ENCODE measurements around the gene DLGAP5. TPM values are rescaled to one million over a fixed set of nuclear protein-coding genes. Genes with fewer than 3 reads are reported as not detected.

DLGAP5 gene
- total and polyA plus RNA-seq, 4 donors, result 8.7 to 14.4 (median 11.5) TPM

DNA sequence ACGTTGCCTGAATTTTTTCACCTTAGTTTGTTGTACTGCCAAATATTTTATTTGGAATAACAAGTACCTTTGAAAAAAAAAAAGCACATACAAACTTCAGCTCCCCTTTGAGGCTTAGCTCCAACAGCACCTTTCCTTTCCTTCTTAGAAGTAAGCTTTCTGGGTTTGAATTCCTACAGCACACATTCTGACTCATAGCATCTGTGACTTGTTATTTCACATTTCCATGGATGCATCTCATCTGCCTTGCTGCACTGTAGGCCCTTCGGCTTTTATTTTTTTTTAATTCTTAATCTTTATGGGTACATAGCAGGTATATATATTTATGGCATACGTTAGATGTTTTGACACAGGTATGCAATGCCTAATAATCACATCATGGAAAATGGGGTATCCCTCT, 55.1 kb downstream of the DLGAP5 start:
- Histone ChIP-seq H3K9me3 (ENCODE audit: control insufficient read depth, insufficient read depth, low read length) (no peaks in the 10 kb centered on the region), H3K27me3 (ENCODE audit: control insufficient read depth, insufficient read depth, low read length) (peaks cover 5% of the 10 kb centered on the region), H3K27ac (ENCODE audit: low read depth, low read length) (no peak overlapping the region), H3K36me3 (ENCODE audit: control insufficient read depth, insufficient read depth, low read length) (peaks cover 4% of the 10 kb centered on the region), H3K4me1 (ENCODE audit: control insufficient read depth, insufficient read depth, low read length) (peaks cover 5% of the 10 kb centered on the region), H3K4me3 (ENCODE audit: low read depth, low read length) (no peak overlapping the region)
- DNase-seq (ENCODE audit: low read depth in 4 of 6, low spot score in 6 of 6), result no peak
- WGBS (ENCODE audit: insufficient coverage), result no CpG with 5 or more reads among the region's 3 CpGs

DNA sequence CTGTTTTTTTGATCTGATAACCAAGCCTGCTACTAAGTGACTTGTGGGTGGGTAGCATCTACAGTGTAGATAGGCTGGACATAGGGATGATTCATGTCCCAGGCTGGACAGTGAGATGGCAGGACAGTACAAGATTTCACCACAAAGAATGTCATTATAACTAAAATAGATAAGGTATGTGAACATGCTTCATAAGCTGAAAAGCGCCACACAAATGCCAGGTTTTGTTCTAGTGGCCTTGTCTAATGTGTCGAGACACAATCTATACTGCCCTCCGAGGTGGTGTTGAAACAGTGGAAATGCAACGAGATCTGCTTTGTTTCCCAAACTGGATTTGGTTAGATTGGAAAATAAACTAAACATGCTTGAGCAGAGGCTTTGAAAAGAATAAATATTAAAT, 58.0 kb downstream of the DLGAP5 start:
- Histone ChIP-seq H3K36me3 (ENCODE audit: control insufficient read depth, insufficient read depth, low read length) (peaks cover 4% of the 10 kb centered on the region), H3K4me1 (ENCODE audit: control insufficient read depth, insufficient read depth, low read length) (peaks cover 15% of the 10 kb centered on the region), H3K9me3 (ENCODE audit: control insufficient read depth, insufficient read depth, low read length) (no peaks in the 10 kb centered on the region), H3K27ac (ENCODE audit: low read depth, low read length) (no peak overlapping the region), H3K27me3 (ENCODE audit: control insufficient read depth, insufficient read depth, low read length) (peaks cover 27% of the 10 kb centered on the region), H3K4me3 (ENCODE audit: low read depth, low read length) (no peak overlapping the region)
- peak in 1 of 6 donors; percentile 55 for DNase-seq (ENCODE audit: low read depth in 4 of 6, low spot score in 6 of 6)
- WGBS (ENCODE audit: insufficient coverage), result 63% methylated on average over 2 of the region's 4 CpGs

GRCh38 chr14:55131370-55132137, 59.8 kb downstream of the DLGAP5 start:
- DNase-seq (ENCODE audit: low read depth in 4 of 6, low spot score in 6 of 6), result no peak
- Histone ChIP-seq H3K27ac (ENCODE audit: low read depth, low read length) (no peak overlapping the region), H3K4me1 (ENCODE audit: control insufficient read depth, insufficient read depth, low read length) (peaks cover 10% of the 10 kb centered on the region), H3K36me3 (ENCODE audit: control insufficient read depth, insufficient read depth, low read length) (no peaks in the 10 kb centered on the region), H3K4me3 (ENCODE audit: low read depth, low read length) (no peak overlapping the region), H3K9me3 (ENCODE audit: control insufficient read depth, insufficient read depth, low read length) (no peaks in the 10 kb centered on the region), H3K27me3 (ENCODE audit: control insufficient read depth, insufficient read depth, low read length) (peaks cover 27% of the 10 kb centered on the region)
- WGBS (ENCODE audit: insufficient coverage), result 93% methylated on average over 3 of the region's 7 CpGs

- no peaks in the 10 kb centered on the region for H3K36me3 ChIP-seq (ENCODE audit: control insufficient read depth, insufficient read depth, low read length)
- WGBS (ENCODE audit: insufficient coverage), result 47% methylated on average over 10 of the region's 10 CpGs
- no peak for DNase-seq (ENCODE audit: low read depth in 4 of 6, low spot score in 6 of 6)
- peak overlapping the region; percentile 66 for H3K4me3 ChIP-seq (ENCODE audit: low read depth, low read length)
- peaks cover 10% of the 10 kb centered on the region for H3K4me1 ChIP-seq (ENCODE audit: control insufficient read depth, insufficient read depth, low read length)
- H3K27ac ChIP-seq (ENCODE audit: low read depth, low read length), result no peak overlapping the region
- H3K9me3 ChIP-seq (ENCODE audit: control insufficient read depth, insufficient read depth, low read length), result no peaks in the 10 kb centered on the region
- H3K27me3 ChIP-seq (ENCODE audit: control insufficient read depth, insufficient read depth, low read length), result peaks cover 27% of the 10 kb centered on the region
Observed at GRCh38 chr14:55130196-55130550, 61.2 kb downstream of the DLGAP5 start.

DNA sequence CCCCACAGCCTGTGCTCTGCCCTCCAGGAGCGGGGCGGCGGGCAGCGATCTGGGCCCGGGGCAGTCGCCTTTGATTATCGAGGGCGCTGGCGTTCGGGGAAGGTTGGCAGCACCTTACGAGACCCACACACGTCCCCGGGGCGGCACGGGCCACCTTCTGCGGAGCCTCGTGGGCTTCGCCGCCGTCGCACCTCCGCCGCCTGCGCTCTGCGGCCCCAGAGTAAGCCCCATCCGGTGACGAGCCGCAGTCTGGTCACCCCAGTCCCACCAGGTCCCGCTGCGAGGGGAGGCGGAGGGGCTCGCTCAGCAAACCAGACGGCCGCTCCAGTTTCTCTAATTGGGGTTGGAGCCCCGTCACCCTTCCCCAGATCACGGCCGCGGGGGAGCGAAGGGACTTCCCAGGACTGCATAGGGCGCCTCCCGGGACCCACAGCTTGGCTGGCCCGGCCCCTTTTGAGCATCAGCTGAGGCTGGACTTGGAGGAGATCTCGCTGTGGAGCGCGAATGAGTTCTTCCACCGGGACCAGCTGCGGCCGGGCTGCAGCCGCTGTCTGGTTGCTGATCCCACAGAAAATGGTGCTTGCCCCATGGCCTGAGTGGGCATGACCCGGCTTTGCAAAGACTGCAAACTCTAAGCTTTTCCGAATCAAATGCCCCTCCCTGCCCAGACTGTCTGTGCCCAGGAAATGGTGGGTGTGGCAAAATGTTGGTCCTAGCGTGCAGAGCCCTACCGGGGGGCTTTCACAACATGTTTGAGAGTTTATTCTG, 61.8 kb downstream of the DLGAP5 start:
- Histone ChIP-seq H3K4me1 (ENCODE audit: control insufficient read depth, insufficient read depth, low read length) (peaks cover 10% of the 10 kb centered on the region), H3K36me3 (ENCODE audit: control insufficient read depth, insufficient read depth, low read length) (no peaks in the 10 kb centered on the region), H3K4me3 (ENCODE audit: low read depth, low read length) (peak overlapping the region; percentile 66), H3K27me3 (ENCODE audit: control insufficient read depth, insufficient read depth, low read length) (peaks cover 27% of the 10 kb centered on the region), H3K9me3 (ENCODE audit: control insufficient read depth, insufficient read depth, low read length) (no peaks in the 10 kb centered on the region), H3K27ac (ENCODE audit: low read depth, low read length) (peak overlapping the region; percentile 25)
- peak in 2 of 6 donors; percentile 19 to 60 for DNase-seq (ENCODE audit: low read depth in 4 of 6, low spot score in 6 of 6)
- 0% methylated on average over 51 of the region's 53 CpGs for WGBS (ENCODE audit: insufficient coverage)

GRCh38 chr14:55129086-55129427, 62.3 kb downstream of the DLGAP5 start, which contains the start of gene LGALS3:
LGALS3 (plus strand) TSS chr14:55129252; CDS start chr14:55137374, 8,122 bp downstream.
- Histone ChIP-seq H3K4me1 (ENCODE audit: control insufficient read depth, insufficient read depth, low read length) (peaks cover 10% of the 10 kb centered on the region), H3K36me3 (ENCODE audit: control insufficient read depth, insufficient read depth, low read length) (no peaks in the 10 kb centered on the region), H3K27me3 (ENCODE audit: control insufficient read depth, insufficient read depth, low read length) (peaks cover 27% of the 10 kb centered on the region), H3K9me3 (ENCODE audit: control insufficient read depth, insufficient read depth, low read length) (no peaks in the 10 kb centered on the region), H3K4me3 (ENCODE audit: low read depth, low read length) (peak within 1 kb of the TSS; percentile 66), H3K27ac (ENCODE audit: low read depth, low read length) (peak within 1 kb of the TSS; percentile 25)
- DNase-seq (ENCODE audit: low read depth in 4 of 6, low spot score in 6 of 6), result peak in 2 of 6 donors; percentile 9 to 63
- 0% methylated on average over 50 of the region's 50 CpGs for WGBS (ENCODE audit: insufficient coverage)

DNA sequence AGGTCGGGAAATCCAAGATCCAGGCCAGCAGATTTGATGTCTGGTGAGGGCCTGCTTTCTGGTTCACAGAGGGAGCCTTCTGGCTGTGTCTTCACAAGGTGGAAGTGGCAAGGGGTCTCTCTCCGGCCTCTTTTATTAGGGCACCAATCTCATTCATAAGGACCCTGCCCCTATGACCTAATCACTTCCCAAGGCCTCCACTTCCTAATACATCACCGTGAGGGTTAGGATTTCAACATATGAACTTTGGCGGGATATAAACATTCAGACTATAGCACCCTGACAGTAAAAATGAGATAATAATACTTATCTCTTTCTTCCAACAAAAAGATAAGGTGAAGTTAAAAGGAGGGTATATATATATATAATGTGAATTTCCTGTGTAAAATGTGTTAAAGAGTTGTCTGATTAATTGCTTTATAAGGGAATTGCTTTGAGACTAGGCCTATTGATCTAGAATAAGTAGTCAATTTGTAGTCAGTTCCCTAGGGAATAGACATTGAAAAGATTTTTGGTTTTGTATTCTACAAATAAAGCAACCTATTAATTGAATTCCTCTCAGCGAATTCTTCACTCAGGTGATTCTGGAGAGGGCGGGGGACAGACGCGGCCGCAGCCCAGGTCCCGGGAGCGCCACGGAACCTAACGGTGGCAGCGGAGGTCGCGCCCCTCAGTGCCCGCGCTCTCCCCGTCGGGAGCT, 62.8 kb downstream of the DLGAP5 start:
- peaks cover 10% of the 10 kb centered on the region for H3K4me1 ChIP-seq (ENCODE audit: control insufficient read depth, insufficient read depth, low read length)
- peak in 1 of 6 donors; percentile 9 for DNase-seq (ENCODE audit: low read depth in 4 of 6, low spot score in 6 of 6)
- H3K27me3 ChIP-seq (ENCODE audit: control insufficient read depth, insufficient read depth, low read length), result peaks cover 27% of the 10 kb centered on the region
- H3K4me3 ChIP-seq (ENCODE audit: low read depth, low read length), result peak overlapping the region; percentile 22
- H3K9me3 ChIP-seq (ENCODE audit: control insufficient read depth, insufficient read depth, low read length), result no peaks in the 10 kb centered on the region
- no peak overlapping the region for H3K27ac ChIP-seq (ENCODE audit: low read depth, low read length)
- 9% methylated on average over 16 of the region's 20 CpGs for WGBS (ENCODE audit: insufficient coverage)
- no peaks in the 10 kb centered on the region for H3K36me3 ChIP-seq (ENCODE audit: control insufficient read depth, insufficient read depth, low read length)

- Histone ChIP-seq H3K27ac (ENCODE audit: low read depth, low read length) (no peak overlapping the region), H3K4me1 (ENCODE audit: control insufficient read depth, insufficient read depth, low read length) (peaks cover 20% of the 10 kb centered on the region), H3K4me3 (ENCODE audit: low read depth, low read length) (no peak overlapping the region), H3K36me3 (ENCODE audit: control insufficient read depth, insufficient read depth, low read length) (no peaks in the 10 kb centered on the region), H3K27me3 (ENCODE audit: control insufficient read depth, insufficient read depth, low read length) (peaks cover 27% of the 10 kb centered on the region), H3K9me3 (ENCODE audit: control insufficient read depth, insufficient read depth, low read length) (no peaks in the 10 kb centered on the region)
- DNase-seq (ENCODE audit: low read depth in 4 of 6, low spot score in 6 of 6), result no peak
- WGBS (ENCODE audit: insufficient coverage), result 73% methylated on average over 2 of the region's 2 CpGs
Observed at GRCh38 chr14:55127460-55127951, 63.9 kb downstream of the DLGAP5 start.

- Histone ChIP-seq H3K27ac (ENCODE audit: low read depth, low read length) (no peak overlapping the region), H3K4me3 (ENCODE audit: low read depth, low read length) (no peak overlapping the region), H3K9me3 (ENCODE audit: control insufficient read depth, insufficient read depth, low read length) (no peaks in the 10 kb centered on the region), H3K27me3 (ENCODE audit: control insufficient read depth, insufficient read depth, low read length) (peaks cover 27% of the 10 kb centered on the region), H3K4me1 (ENCODE audit: control insufficient read depth, insufficient read depth, low read length) (peaks cover 22% of the 10 kb centered on the region), H3K36me3 (ENCODE audit: control insufficient read depth, insufficient read depth, low read length) (no peaks in the 10 kb centered on the region)
- 48% methylated on average over 2 of the region's 5 CpGs for WGBS (ENCODE audit: insufficient coverage)
- no peak for DNase-seq (ENCODE audit: low read depth in 4 of 6, low spot score in 6 of 6)
Observed at GRCh38 chr14:55126932-55127459, 64.4 kb downstream of the DLGAP5 start.

Measured in spinal cord (tissue), 10 donors.